Activated CD4-positive, alpha-beta T cell treated with anti-CD3 and anti-CD28 coated beads, Interleukin-2, amount 50 U/mL, for 24 hours (primary cell): ENCODE measurements around the gene EOGT.

ENCODE experiments used
- DNase-seq, 2 donors: peaks; one replicate each; pipeline ENCODE4 v3.0.0-alpha.2; 2020; ENCODE audit warnings: low read depth in 1 of 2, low spot score in 1 of 2

EOGT gene

DNA sequence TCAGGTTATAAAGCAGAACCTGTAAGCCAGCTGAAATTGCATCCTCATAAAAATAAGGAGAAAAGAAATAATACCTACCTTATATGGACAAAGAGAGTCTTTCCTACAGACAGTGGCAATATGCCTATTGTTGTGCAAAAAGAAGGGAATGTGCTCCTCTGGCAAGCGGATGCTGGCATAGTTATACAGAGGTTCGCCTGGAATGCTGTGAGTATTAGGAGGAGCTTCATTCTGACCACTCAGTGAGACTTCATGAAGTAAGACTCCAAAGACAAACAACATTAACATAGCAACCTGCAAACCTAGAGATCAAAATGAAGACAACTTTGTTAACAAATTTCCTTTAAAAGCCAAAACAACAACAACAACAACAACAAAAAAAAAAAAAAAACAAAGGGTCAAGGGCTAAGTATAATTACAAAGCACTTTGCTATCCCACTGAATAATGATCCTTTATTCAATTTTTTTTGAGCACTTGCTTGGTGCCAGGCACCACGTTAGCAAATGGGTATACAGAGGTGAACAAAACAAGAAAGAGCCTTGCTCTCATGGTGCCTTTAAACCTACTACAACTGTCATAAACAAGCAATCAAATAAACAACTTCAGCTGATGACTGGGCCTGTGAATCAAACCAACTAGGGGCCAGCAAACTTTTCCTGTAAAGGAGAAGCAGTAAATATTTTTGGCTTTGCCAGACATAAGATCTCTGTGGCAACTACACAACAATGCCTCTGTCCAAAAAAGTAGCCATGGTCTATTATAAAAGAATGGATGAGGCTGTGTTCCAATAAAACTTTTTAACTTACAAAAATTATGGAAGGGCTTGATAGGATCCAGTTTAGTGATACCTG lies 3.7 kb downstream of the EOGT start:
- no peak for DNase-seq

DNA sequence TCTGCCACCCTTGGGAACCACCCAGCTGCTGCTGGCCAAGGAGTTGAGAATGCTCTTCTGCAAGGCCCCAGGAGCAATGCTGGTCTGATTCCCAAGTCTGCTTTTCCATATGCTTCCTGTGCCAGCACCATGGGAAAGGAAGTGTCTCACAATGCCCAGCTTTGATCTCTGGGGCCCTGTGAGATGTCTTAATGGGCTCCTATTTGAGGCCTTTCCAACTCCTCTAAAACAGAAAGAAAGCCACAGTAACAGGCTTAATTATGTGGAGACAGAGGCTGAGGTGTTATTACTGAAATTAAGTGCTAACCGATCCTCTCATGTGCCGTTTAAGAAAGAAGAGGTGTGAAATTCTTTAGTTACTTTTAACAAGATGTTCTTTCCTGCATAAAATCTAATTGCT lies 4.5 kb downstream of the EOGT start:
- no peak for DNase-seq

DNA sequence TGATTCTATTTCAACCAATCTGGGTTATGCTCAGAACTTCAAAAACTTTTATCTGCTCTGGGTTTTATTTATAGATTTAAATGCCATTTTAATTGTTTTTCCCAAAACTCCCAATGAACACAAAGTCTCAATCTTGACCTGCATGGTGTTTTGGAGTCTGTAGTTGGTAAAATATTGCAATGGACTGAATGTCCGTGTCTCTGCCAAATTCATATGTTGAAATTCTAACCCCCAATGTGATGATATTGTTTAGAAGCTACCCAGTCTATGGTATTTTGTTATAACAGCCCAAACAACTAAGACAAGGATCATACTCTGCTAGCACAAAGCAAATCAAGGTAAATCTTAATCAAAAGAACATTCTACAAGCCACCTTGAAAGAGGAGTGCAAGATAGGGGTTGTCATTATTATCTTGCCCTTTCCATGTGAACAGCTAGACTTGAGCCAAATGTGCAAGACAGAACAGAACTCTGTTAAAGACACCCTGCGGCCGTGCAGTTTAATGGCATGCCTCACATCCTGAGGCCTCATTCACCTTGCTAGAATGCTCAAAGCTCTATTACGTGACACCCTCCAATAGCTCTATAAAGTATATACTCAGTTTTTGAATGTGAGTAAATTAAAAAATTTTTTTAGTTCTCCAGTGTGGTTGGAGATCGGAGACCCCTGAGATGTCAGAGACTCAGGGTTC lies 7.5 kb downstream of the EOGT start:
- DNase-seq, result no peak

DNA sequence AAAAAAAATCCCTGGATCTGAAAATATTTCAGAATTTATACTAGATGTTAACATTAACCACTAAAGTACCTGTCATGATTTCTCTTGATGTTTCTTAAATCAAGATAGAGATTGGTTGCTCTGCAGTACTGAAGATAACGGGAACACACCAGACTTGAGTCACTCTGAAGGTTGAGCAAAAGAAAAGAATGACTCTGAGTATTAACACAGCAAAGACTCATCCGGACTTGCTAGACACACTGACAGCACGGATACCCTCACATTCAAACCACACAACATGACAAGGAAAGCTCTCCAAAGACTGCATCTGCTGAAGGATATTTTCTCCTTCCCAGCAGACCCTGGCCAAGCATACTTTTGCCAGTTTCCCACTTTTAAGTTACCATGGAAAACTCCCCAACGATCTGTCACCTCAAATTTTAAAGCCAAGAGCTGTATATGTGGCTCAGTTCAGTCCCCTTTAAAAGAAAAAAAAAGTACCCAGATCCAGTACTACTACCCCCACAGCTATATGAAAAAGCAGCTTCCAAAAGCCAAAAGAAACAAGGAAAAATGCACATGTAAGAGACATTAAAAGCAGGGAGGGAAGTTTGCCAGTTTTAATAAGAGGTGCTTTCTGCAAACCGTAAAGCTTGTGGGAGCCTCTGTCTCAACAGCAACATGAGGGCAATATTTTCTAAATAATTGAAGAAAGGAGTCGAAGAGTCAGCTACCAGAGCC lies 8.3 kb downstream of the EOGT start:
- no peak for DNase-seq

DNA sequence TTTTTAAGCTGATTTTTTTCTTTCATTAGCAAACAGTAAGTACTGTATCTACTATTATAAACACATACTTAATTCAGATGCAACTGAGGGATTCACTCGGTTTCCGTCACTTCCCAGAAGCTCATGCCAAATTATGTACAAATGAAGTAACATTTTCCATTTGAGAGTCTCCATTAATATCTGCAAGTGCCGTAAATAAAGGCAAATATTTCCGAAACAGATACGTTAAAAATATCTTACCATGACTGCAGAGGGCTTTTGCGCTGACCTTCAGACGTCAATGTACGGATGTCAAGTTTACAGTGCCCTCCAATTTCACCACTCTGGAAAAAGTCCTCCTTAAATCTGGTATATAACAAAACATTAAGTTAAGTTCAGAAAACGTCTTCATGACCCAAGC lies 9.3 kb downstream of the EOGT start:
- DNase-seq, result no peak

DNA sequence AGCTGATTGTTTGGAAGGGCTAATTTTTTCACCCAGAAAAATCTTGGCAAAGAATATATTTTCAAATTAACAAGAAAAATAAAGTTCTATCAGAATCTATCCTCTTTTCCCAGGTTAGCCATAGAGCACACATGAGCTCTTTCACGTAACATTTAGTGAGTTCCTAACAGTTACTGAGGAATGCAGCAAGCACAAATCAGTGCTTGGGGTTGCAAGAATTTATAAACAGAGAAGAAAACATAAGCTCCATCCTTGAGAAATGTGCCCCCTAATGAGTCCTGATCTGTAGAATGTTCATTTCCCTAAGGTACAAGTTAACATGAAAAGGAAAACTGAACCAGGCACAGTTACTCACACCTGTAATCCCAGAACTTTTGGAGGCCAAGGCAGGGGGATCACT lies 13.9 kb downstream of the EOGT start:
- DNase-seq, result no peak

DNA sequence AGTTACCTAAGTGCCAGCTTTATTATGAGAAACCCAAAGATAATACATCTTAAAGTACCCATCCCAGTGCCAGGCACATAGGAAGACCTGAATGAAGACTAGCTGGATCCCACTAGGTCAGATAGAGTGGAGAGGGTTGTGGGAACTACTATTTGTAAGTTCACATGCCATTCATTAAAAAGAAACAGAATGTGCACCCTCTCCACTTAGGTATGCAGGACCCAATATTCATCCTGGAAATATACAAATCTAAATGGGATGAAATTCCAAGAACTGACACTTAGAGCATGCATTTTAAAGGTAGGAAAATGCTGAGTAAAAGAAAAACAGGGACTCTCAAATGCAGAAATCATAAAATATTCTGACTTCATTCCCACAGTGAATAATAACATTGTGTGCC lies 14.3 kb downstream of the EOGT start:
- DNase-seq, result no peak

DNA sequence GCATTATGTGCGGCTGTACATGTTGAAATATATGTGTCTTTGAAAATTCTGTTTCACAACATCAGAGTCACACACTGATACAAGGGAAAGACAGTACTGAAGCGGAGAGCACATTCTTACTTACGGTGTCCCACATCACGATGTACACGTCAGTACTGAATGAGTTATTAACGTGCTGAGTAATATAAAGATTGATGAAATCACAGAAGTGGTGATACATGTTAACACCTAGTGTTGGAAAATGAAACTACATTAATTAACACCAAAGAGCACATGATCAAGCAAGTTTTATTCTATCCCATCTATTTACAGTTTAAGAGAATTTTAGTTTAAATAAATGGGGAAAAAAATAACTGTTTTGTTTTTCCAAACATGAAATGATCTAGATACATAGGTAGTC lies 15.6 kb downstream of the EOGT start:
- no peak for DNase-seq

DNA sequence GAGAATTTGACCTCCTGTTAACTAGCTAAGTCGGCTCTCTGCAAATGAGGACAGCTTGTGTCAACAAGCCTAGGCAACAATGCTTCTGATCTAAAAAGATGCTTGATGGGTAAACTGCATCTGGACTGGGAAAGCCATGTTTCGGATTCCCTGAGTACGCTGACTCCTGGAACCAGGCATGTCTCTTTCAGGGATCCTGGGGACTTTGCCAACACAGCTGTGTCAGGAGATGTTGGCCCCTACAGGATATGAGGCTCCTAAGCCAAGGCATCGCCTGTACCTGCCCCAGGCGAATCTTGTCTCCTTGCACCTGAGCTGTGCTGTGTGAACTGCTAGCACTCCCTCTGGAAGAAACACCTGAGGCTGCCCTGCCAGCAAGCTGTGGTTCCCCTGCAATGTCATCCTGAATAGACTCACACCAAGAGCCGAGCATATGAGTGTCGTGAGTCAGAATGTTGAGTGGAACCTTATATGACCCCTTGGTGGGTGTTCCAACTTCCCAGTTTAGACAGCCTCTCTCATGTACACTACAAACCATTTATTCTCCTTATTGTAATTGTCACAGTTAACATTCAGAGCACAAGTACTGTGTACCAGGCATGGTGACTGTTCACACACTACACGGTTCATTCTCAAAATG lies 17.0 kb downstream of the EOGT start:
- no peak for DNase-seq

DNA sequence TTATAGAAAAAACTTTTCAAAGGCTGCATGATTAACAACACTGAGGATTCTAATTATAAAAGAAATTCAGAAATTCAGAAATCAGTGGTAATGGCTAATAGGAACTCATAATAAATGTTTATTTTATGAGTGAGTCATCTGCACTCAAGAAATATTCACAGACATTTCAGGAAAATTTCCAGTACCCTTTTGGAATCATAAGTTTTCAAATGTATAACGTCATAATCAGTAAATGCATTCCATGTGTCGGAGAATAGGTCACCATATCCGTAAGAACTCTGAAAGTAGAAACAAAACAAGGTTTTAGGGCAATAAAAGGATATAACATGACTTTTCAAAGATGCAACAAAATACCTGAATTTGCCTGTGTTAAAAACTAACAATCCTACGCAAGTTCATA lies 24.7 kb downstream of the EOGT start:
- no peak for DNase-seq

DNA sequence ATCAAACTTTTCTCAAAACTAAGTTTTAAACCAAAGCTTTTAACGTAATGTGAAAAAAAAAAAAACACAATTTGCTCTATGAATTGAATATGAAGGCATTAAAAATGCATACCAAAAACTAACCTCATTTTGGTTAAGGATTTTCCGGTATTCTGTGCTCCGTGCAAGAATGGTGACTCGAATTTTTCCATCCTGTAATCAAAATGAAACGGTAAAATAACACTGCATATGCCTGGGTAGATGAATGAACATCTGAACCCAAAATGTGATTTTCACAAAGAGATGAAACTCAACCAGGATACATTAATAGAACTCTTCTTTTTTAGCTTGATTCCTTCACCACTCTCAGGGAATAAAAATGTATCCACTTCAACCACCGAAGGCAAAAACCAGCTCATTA lies 26.2 kb downstream of the EOGT start:
- no peak for DNase-seq

DNA sequence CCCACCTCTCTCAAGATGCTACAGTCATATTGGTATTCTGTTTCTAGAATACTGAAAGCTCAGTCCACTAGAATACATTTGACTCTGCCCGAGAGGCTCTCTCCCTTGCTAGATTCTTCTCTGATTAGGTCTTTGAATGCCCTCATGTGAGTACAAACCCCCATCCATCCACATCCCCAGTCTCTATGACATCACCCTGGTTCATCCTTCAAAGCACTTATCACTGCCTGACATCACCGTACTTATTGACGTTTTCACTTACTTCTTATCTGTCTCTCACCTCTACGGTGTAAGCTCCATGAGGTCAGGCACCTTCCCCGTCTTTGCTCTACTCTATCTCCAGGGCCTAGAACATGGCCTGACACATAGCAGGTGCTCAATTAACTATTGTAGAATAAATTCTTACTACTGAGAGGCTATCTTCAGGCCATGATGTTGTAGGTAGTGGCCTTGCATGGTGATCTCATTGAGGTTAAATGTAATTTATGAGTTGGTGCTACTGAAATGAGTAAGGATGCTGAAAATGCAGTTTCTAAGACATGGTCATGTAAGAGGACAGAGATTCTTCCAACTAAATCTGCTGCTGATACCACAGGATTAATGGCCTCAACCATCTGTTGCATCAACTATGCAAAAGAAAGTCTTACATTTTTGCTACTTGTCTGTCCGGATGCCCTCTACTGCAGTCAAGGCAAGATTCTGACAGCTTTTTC lies 26.8 kb downstream of the EOGT start:
- DNase-seq, result no peak

DNA sequence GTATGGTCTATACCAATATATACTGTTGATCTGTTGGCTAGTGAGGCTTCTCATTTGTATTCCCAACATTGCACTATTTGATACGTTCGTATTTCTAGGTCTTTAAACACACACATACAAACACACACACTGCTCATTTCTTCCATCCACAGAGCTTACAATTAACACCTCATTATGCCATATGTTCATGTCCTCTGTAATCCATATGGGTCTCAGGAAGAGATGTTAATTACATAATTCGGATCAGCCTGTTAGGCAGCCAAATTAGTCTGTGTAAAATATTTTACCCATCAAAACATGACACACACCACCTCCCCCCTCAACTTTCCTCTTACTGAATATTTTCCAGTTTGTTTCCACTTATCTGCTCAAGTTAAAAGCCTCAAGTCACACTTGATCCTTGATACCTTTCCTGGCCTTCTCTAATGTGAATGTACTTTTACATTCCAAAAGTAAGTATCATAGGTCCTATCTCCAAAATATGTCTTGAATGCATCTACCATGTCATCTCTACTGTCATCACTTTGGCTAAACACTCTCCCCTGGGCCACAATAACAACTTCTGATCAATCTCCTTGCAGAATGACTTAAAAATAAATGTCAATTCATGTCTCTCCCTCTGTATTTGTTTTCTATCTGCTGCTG lies 28.2 kb downstream of the EOGT start:
- no peak for DNase-seq

DNA sequence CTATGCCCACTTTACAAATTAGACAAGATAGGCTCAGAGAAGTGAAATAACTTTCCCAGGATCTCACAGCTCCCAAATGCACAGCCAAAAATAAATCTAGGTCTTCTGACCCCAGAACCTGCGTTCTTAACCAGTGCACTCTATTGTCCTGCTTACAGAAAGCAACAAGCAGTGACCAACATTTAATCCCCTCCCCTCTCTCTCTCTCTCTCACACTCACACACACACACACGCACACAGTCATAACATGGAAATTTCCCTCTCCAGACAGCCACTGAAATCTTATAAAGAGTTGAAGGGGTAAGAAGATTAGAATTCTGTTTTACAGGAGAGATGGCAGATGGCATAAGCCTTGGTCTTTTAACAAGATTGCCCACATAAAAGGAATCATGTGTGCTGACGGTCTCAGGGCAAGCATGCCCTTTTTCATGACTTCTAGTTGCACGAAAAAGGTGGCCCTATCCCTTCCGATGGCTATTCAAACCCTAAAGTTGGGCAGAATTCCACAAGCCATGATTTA lies 29.4 kb downstream of the EOGT start:
- DNase-seq, result no peak

DNA sequence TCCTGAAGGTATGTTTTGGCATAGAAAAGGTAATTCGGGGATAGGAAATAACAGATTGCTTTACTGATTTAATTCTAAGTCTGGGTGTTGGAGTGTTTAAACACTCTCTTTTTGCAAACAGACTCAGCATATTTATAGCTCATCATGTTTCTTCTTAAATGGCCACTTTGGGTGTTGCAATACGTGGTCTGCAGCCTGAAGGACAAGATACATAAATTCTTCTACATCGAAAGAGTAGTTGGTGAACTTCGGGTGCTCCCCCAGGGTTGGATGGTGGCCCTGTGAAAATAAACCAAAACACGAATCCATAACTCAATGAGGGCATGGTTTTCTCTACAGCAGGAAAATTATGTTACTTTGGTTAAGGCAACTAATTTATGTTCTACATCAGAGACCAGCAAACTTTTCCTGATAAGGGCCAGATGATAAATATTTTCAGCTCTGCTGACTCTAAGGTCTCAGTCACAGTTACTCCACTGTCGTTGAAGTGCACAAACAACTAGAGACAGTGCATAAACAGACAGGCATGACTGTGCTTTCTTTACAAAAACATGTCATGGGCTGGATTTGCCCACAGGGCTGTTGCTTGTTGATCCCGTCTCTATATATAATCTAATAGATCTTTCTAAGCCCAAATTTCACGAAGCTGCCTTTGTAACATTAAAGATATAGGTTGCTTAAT lies 35.9 kb downstream of the EOGT start:
- DNase-seq, result no peak

DNA sequence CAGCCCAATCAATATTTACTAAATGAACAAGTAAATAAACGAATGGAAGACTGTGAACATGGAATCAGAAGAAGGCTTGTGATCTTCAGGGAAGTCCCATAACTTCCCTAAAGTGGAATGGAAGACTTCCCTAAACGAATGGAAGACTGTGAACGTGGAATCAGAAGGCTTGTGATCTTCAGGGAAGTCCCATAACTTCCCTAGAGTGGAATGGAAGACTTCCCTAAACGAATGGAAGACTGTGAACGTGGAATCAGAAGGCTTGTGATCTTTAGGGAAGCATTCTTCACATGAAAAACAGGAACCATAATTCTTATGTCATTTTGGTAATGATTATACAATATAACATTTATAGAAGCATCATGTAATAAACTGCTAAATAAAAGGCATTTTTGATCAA lies 38.8 kb downstream of the EOGT start:
- no peak for DNase-seq

DNA sequence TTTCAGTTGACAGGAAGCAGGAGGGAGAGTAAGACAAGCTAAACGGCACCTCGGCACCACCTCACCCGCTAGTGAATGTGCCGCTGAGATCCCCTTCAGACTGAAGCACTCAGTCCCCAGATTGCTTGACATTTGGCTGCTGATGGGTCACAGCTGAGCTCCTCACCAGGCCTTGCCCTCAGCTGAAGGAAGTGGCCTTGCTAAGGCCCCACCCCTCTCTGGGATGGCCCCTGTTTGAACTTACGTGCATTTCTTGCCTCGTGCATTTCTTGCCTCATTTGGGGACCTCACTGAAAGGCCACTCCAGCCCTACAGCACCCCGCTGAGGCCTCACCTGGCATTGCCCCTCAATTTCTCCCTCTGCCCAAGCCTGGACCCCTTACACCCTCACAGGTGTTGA lies 39.8 kb downstream of the EOGT start:
- no peak for DNase-seq

DNA sequence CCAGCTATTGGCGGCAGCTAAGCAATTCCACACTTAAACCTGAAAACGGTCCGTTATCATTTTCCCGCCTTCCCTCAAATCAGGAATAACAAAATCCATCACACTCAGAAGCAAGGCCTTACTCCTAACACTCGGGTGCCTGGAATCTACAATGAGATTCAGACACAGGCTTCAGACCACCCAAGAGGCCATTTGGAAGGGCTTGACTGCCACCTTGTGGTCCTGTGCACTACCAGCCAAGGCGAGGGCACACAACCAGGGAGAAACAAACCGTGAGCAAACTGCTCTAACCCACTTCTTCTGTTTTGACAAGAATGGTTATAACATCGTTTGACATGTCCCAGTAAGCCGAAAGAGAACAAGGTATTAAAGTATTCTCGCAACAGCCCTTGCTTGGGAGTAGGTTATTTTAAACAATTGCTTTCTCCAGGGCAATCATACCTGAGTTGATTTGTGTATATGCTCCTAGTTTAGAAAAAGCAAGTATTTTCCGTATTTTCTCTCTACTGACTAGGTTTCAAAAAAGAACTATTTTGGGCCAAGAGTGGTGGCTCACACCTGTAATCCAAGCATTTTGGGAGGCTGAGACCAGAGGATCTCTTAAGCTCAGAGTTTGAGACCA lies 41.0 kb downstream of the EOGT start:
- DNase-seq, result no peak

DNA sequence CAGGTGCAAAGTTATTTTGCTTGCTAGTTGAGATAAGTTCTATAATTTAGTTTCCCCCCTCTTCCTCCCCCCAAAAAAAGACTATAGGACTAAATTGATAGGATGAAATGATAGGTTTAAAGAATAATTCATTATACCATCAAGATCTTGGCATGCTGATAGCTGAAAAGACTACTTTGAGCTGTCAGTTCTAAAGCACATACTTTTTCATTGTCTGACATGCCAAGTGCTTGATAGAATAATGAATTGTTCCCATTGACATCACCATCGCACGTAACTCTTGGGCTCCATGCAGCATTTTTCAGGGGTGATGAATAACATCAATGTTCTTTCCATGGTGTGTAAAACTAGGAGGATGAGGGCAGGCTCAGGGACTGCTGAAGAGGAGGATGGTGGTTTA lies 48.8 kb downstream of the EOGT start:
- no peak for DNase-seq
